Measurements from ENCODE around the gene XPO6. TPM values are rescaled to one million over a fixed set of nuclear protein-coding genes. Genes with fewer than 3 reads are reported as not detected.

The XPO6 gene
- total RNA-seq, 1 experiment from 2014 or later: 162 TPM

GRCh38 chr16:28162326-28162877 is 49.4 kb downstream of the XPO6 start:
- Histone ChIP-seq H3K9me3 (ENCODE audit: control insufficient read depth in 1 of 2, insufficient read depth in 1 of 2, low read depth in 1 of 2, low read length in 2 of 2) (no peaks in the 10 kb centered on the region), H3K4me2 (ENCODE audit: low read length) (no peak overlapping the region), H3K4me1 (ENCODE audit: control insufficient read depth in 1 of 2, insufficient read depth in 2 of 2, low read length in 2 of 2) (peaks cover 0 to 9% of the 10 kb centered on the region in 2 experiments; a peak in 2 of 4 replicates), H3K79me2 (ENCODE audit: insufficient read depth, low read length) (peaks cover 98% of the 10 kb centered on the region), H4K20me1 (ENCODE audit: insufficient read depth) (peaks cover 19% of the 10 kb centered on the region; the same call in 1 of the 2 replicates), H2AFZ (ENCODE audit: low read depth, low read length, poor library complexity, severe bottlenecking) (no peak overlapping the region), H3K27ac (ENCODE audit: low read depth, low read length) (no peak overlapping the region), H3K9ac (ENCODE audit: low read length) (no peak overlapping the region), H3K36me3 (ENCODE audit: control insufficient read depth in 1 of 2, insufficient read depth in 2 of 2, low read length in 2 of 2) (peaks cover 5 to 46% of the 10 kb centered on the region in 2 experiments; a peak in 2 of 4 replicates), H3K27me3 (ENCODE audit: insufficient read depth, low read length) (no peaks in the 10 kb centered on the region), H3K4me3 (replicated peaks in 1 of 2; ENCODE audit: low read depth in 1 of 2, low read length in 2 of 2) (no peak overlapping the region), H3K9me2 (ENCODE audit: insufficient read depth) (no peaks in the 10 kb centered on the region)
- ChIA-PET CTCF (interaction anchor here (1.3 kb wide), 1 partner anchor 56 kb away, joined by 3 read pairs; no protein-coding TSS in a partner anchor), RAD21 (ENCODE audit: low non-redundant PET in 1 of 2, low total read pairs in 2 of 2, uncharacterized antibody in 2 of 2, unreplicated experiment in 2 of 2) (no interaction called here), POLR2A (no interaction called here)
- intact Hi-C loops (cut with micrococcal nuclease): no loop called here
- ATAC-seq (no peak), DNase-seq (ENCODE audit: low read depth, low spot score) (no peak)
- no TSS peak for BruUV-seq (replicated peaks)
- no peak for TF ChIP-seq TCF7L2 (IDR thresholded peaks at IDR 0.05; ENCODE audit: borderline replicate concordance, extremely low read depth, insufficient read depth, insufficient read length)
- no peak for TF ChIP-seq EZH2phosphoT487 (IDR thresholded peaks at IDR 0.05; ENCODE audit: borderline replicate concordance)
- no peak for TF ChIP-seq EGR1 (IDR thresholded peaks at IDR 0.05; ENCODE audit: low read depth)
- TF ChIP-seq ZFX (IDR thresholded peaks at IDR 0.05): no peak
- TF ChIP-seq SIN3A (IDR thresholded peaks at IDR 0.05; ENCODE audit: low read depth): no peak
- no peak for TF ChIP-seq YY1 (IDR thresholded peaks at IDR 0.05; ENCODE audit: extremely low read depth, insufficient replicate concordance, low read depth, low read length)
- TF ChIP-seq SP1 (IDR thresholded peaks at IDR 0.05; ENCODE audit: low read depth): no peak
- TF ChIP-seq FOSL1 (IDR thresholded peaks at IDR 0.05; ENCODE audit: low read depth): no peak
- no peak for TF ChIP-seq SRF (IDR thresholded peaks at IDR 0.05; ENCODE audit: low read depth)
- TF ChIP-seq CEBPB (IDR thresholded peaks at IDR 0.05; ENCODE audit: low read depth): no peak
- no peak for TF ChIP-seq ZBTB33 (IDR thresholded peaks at IDR 0.05; ENCODE audit: extremely low read depth, insufficient replicate concordance, low read length)
- TF ChIP-seq, protein P1, sequence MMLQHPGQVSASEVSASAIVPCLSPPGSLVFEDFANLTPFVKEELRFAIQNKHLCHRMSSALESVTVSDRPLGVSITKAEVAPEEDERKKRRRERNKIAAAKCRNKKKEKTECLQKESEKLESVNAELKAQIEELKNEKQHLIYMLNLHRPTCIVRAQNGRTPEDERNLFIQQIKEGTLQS (IDR thresholded peaks at IDR 0.05): no peak
- no peak for TF ChIP-seq EZH2 (IDR thresholded peaks at IDR 0.05)
- TF ChIP-seq ZNF274 (IDR thresholded peaks at IDR 0.05; ENCODE audit: low read depth, low read length): no peak
- TF ChIP-seq, protein P2, sequence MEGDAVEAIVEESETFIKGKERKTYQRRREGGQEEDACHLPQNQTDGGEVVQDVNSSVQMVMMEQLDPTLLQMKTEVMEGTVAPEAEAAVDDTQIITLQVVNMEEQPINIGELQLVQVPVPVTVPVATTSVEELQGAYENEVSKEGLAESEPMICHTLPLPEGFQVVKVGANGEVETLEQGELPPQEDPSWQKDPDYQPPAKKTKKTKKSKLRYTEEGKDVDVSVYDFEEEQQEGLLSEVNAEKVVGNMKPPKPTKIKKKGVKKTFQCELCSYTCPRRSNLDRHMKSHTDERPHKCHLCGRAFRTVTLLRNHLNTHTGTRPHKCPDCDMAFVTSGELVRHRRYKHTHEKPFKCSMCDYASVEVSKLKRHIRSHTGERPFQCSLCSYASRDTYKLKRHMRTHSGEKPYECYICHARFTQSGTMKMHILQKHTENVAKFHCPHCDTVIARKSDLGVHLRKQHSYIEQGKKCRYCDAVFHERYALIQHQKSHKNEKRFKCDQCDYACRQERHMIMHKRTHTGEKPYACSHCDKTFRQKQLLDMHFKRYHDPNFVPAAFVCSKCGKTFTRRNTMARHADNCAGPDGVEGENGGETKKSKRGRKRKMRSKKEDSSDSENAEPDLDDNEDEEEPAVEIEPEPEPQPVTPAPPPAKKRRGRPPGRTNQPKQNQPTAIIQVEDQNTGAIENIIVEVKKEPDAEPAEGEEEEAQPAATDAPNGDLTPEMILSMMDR (IDR thresholded peaks at IDR 0.05 in 2 of 3, conservative IDR thresholded peaks at IDR 0.05 in 1 of 3; ENCODE audit: borderline replicate concordance in 1 of 3, insufficient read depth in 1 of 3, low read depth in 2 of 3, low read length in 2 of 3): no peak
- TF ChIP-seq ELF1 (IDR thresholded peaks at IDR 0.05; ENCODE audit: borderline replicate concordance, low read depth): no peak
- TF ChIP-seq POLR2AphosphoS5 (IDR thresholded peaks at IDR 0.05; ENCODE audit: low read depth, low read length): no peak
- TF ChIP-seq REST (IDR thresholded peaks at IDR 0.05; ENCODE audit: low read depth): no peak
- TF ChIP-seq, protein P3, sequence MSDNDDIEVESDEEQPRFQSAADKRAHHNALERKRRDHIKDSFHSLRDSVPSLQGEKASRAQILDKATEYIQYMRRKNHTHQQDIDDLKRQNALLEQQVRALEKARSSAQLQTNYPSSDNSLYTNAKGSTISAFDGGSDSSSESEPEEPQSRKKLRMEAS (IDR thresholded peaks at IDR 0.05): no peak

Measured in HCT116 (cell line).